HepG2 (cell line): ENCODE results near the gene SAMD10. TPM values are rescaled to one million over a fixed set of nuclear protein-coding genes. Genes with fewer than 3 reads are reported as not detected.

Experiments
- GABPB1 ChIP-seq: IDR thresholded peaks from 2 replicates; pipeline ENCODE4 v1.6.1; 2016; ENCODE audit warnings: mild to moderate bottlenecking, missing genetic modification reagents, moderate library complexity, missing compliant biosample characterization
- MEIS2 ChIP-seq: sonication (generic); formaldehyde crosslinking; IDR thresholded peaks from 2 replicates; pipeline ENCODE4 v1.9.0; 2021; ENCODE audit warnings: mild to moderate bottlenecking, missing genetic modification reagents
- MTA1 ChIP-seq: sonication (generic); formaldehyde crosslinking; IDR thresholded peaks from 2 replicates; pipeline ENCODE4 v1.4.0; 2020; ENCODE audit warnings: missing genetic modification reagents, mild to moderate bottlenecking, borderline replicate concordance
- NFE2L1 ChIP-seq: sonication (generic); formaldehyde crosslinking; IDR thresholded peaks from 2 replicates; pipeline ENCODE4 v1.4.0; 2020; ENCODE audit warnings: missing genetic modification reagents, mild to moderate bottlenecking, borderline replicate concordance
- NRL ChIP-seq: sonication (generic); formaldehyde crosslinking; IDR thresholded peaks from 2 replicates; pipeline ENCODE4 v1.5.0; 2020; ENCODE audit warnings: missing genetic modification reagents, mild to moderate bottlenecking, moderate library complexity, borderline replicate concordance
- RBM39 ChIP-seq: fragments of 200-400 bp; formaldehyde crosslinking; IDR thresholded peaks from one replicate; pipeline ENCODE4 v1.6.1; 2018; ENCODE audit warnings: antibody characterized with exemption, mild to moderate bottlenecking, low read depth, low read length; ENCODE audit not compliant: poor library complexity, severe bottlenecking
- SOX6 ChIP-seq, 2 experiments: fragments of 450-650 bp in 1 of 2; sonication (generic) in 1 of 2; formaldehyde crosslinking in 1 of 2; IDR thresholded peaks; 2 replicates each; pipeline versions ENCODE4 v1.4.0 to v1.6.1; 2017 to 2020; ENCODE audit warnings: antibody characterized with exemption in 1 of 2, mild to moderate bottlenecking in 1 of 2, missing genetic modification reagents in 1 of 2
- TAF15 ChIP-seq: fragments of 200-400 bp; formaldehyde crosslinking; IDR thresholded peaks from one replicate; pipeline ENCODE4 v1.6.1; 2018; ENCODE audit warnings: mild to moderate bottlenecking, low read depth, low read length; ENCODE audit not compliant: poor library complexity, severe bottlenecking
- TBX2 ChIP-seq: sonication (generic); formaldehyde crosslinking; IDR thresholded peaks from 2 replicates; pipeline ENCODE4 v1.5.0; 2020; ENCODE audit warnings: missing genetic modification reagents, mild to moderate bottlenecking, borderline replicate concordance
- ZFX ChIP-seq: sonication (generic); formaldehyde crosslinking; IDR thresholded peaks from 2 replicates; pipeline ENCODE4 v1.4.0; 2020; ENCODE audit warnings: mild to moderate bottlenecking, low read depth, missing genetic modification reagents, moderate library complexity
- ZNF3 ChIP-seq: IDR thresholded peaks from 2 replicates; pipeline ENCODE4 v1.7.0; 2017; ENCODE audit warnings: inconsistent platforms
- ZNF501 ChIP-seq: sonication (generic); formaldehyde crosslinking; IDR thresholded peaks from 2 replicates; pipeline ENCODE4 v1.5.1; 2020; ENCODE audit warnings: mild to moderate bottlenecking, moderate library complexity, missing genetic modification reagents
- ZNF550 ChIP-seq: sonication (generic); formaldehyde crosslinking; IDR thresholded peaks from 2 replicates; pipeline ENCODE4 v1.4.0; 2020; ENCODE audit warnings: mild to moderate bottlenecking, missing genetic modification reagents, borderline replicate concordance
- polyA plus RNA-seq, 8 experiments: library from polyadenylated mRNA; depleted of rRNA in 3 of 8; stranded (reverse) in 7 of 8; unstranded in 1 of 8; fragments of >200 nt; fragmentation: Illumina TruSeq in 4 of 8; extraction: Trizol in 4 of 8; gene quantifications; 2 replicates each; pipeline versions ENCODE4 v1.2.1 to v1.2.3, GENCODE V29; 2011 to 2016; ENCODE audit warnings: low read depth in 4 of 8, missing spikeins in 1 of 8, mixed read lengths in 1 of 8; ENCODE audit not compliant: insufficient read depth in 1 of 8
- total RNA-seq, 5 experiments: library from RNA; depleted of rRNA; stranded (reverse); fragments of >200 nt; fragmentation: Illumina TruSeq; extraction: Trizol; gene quantifications; 2 replicates each; pipeline ENCODE4 v1.2.3, GENCODE V29; 2016; ENCODE audit warnings: low read depth in 1 of 5
- TF ChIP-seq, protein P1 (sequence below): IDR thresholded peaks from 2 replicates; pipeline ENCODE4 v1.6.1; 2016; ENCODE audit warnings: control low read depth
- TF ChIP-seq, protein P2 (sequence below): sonication (generic); formaldehyde crosslinking; IDR thresholded peaks from 2 replicates; pipeline ENCODE4 v1.4.0; 2020; ENCODE audit warnings: missing genetic modification reagents, mild to moderate bottlenecking, borderline replicate concordance
- TF ChIP-seq, protein P3 (sequence below): sonication (generic); formaldehyde crosslinking; IDR thresholded peaks from 2 replicates; pipeline ENCODE4; 2020; ENCODE audit warnings: missing genetic modification reagents, mild to moderate bottlenecking, borderline replicate concordance

SAMD10 gene
- total and polyA plus RNA-seq, 2 of the 13 experiments (the other 11 are each of a cell fraction or from before 2014, with no cell fraction given), result 6.1 to 11.0 TPM

DNA sequence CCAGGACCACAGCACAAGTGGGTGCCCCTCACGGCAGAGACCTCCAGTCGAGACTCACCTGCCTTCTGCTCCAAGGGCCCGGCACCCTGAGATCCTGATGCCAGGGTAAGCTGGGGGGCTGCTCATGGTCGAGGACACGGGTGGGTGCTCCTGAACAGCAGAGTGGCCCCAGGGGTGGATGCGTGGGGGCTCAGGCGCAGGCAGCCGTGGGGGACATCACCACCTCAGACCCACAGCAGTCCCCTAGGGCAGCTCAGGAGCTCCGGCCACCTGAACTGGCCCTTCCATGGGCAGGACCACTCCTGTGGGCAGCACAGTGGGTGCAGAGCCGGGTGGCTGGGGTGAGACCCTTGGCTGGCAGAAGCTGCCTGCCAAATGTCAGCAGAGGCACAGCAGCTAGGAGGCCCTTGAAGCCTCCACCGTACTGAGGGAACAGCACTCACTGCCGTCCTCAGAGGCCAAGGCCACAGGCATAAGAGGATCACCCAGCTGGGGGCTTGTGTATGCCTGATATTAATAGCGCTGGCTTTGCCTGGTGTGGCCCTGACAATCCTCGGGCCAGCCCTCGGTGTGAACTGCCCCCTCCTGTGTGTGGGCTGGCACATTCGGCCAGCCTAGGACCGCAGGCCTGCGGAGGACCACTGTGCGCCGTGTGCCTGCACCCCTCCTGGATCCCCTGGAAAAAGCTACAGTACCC lies 28.6 kb downstream of the SAMD10 start (continued):
- TF ChIP-seq, protein P1, sequence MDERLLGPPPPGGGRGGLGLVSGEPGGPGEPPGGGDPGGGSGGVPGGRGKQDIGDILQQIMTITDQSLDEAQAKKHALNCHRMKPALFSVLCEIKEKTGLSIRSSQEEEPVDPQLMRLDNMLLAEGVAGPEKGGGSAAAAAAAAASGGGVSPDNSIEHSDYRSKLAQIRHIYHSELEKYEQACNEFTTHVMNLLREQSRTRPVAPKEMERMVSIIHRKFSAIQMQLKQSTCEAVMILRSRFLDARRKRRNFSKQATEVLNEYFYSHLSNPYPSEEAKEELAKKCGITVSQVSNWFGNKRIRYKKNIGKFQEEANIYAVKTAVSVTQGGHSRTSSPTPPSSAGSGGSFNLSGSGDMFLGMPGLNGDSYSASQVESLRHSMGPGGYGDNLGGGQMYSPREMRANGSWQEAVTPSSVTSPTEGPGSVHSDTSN (CRISPR knock-in tag), result no peak
- TF ChIP-seq NRL (CRISPR knock-in tag) (0 out of 2 replicates have a peak, but pooled peaks have one; percentile 19), NFE2L1 (CRISPR knock-in tag) (0 out of 2 replicates have a peak, but pooled peaks have one; percentile 69), ZNF501 (0 out of 2 replicates have a peak, but pooled peaks have one; percentile 23), TBX2 (CRISPR knock-in tag) (0 out of 2 replicates have a peak, but pooled peaks have one; percentile 9), TAF15 (no peak), ZNF3 (CRISPR knock-in tag) (no peak), MEIS2 (CRISPR knock-in tag) (no peak), ZFX (CRISPR knock-in tag) (0 out of 2 replicates have a peak, but pooled peaks have one; percentile 37), ZNF550 (CRISPR knock-in tag) (peak; percentile 67; the same call in 1 of the 2 replicates), MTA1 (CRISPR knock-in tag) (0 out of 2 replicates have a peak, but pooled peaks have one; percentile 17), RBM39 (no peak), SOX6 (IDR thresholded peaks at IDR 0.05) (no peak), SOX6 (CRISPR knock-in tag; IDR thresholded peaks at IDR 0.05) (no peak), GABPB1 (CRISPR knock-in tag) (0 out of 2 replicates have a peak, but pooled peaks have one; percentile 3)
- TF ChIP-seq, protein P2, sequence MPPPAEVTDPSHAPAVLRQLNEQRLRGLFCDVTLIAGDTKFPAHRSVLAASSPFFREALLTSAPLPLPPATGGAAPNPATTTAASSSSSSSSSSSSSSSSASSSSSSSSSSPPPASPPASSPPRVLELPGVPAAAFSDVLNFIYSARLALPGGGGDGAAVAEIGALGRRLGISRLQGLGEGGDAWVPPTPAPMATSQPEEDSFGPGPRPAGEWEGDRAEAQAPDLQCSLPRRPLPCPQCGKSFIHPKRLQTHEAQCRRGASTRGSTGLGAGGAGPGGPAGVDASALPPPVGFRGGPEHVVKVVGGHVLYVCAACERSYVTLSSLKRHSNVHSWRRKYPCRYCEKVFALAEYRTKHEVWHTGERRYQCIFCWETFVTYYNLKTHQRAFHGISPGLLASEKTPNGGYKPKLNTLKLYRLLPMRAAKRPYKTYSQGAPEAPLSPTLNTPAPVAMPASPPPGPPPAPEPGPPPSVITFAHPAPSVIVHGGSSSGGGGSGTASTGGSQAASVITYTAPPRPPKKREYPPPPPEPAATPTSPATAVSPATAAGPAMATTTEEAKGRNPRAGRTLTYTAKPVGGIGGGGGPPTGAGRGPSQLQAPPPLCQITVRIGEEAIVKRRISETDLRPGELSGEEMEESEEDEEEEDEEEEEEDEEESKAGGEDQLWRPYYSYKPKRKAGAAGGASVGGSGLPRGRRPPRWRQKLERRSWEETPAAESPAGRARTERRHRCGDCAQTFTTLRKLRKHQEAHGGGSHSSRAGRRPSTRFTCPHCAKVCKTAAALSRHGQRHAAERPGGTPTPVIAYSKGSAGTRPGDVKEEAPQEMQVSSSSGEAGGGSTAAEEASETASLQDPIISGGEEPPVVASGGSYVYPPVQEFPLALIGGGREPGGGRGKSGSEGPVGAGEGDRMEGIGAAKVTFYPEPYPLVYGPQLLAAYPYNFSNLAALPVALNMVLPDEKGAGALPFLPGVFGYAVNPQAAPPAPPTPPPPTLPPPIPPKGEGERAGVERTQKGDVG (CRISPR knock-in tag), result no peak
- TF ChIP-seq, protein P3, sequence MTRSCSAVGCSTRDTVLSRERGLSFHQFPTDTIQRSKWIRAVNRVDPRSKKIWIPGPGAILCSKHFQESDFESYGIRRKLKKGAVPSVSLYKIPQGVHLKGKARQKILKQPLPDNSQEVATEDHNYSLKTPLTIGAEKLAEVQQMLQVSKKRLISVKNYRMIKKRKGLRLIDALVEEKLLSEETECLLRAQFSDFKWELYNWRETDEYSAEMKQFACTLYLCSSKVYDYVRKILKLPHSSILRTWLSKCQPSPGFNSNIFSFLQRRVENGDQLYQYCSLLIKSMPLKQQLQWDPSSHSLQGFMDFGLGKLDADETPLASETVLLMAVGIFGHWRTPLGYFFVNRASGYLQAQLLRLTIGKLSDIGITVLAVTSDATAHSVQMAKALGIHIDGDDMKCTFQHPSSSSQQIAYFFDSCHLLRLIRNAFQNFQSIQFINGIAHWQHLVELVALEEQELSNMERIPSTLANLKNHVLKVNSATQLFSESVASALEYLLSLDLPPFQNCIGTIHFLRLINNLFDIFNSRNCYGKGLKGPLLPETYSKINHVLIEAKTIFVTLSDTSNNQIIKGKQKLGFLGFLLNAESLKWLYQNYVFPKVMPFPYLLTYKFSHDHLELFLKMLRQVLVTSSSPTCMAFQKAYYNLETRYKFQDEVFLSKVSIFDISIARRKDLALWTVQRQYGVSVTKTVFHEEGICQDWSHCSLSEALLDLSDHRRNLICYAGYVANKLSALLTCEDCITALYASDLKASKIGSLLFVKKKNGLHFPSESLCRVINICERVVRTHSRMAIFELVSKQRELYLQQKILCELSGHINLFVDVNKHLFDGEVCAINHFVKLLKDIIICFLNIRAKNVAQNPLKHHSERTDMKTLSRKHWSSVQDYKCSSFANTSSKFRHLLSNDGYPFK, result no peak
